Uterus (tissue), 4 donors: ENCODE data around the gene STAG1. TPM values are rescaled to one million over a fixed set of nuclear protein-coding genes. Genes with fewer than 3 reads are reported as not detected.
"Not testable (repeated sequence)": the region's sequence is repeated elsewhere in the genome, so short reads cannot be mapped to it uniquely, and the experiment has no call there.

Experiments used
- DNase-seq, 2 donors: peaks; one replicate each; pipeline ENCODE4 v3.0.0-alpha.2; 2019 to 2020
- H3K27ac ChIP-seq, 2 donors: fragments of 200-600 bp; sonication (generic); 1 replicate in 1 of 2; 2 replicates in 1 of 2; pipeline ENCODE4 v1.5.1; 2016 to 2018
- H3K27me3 ChIP-seq, 2 donors: fragments of 200-600 bp; sonication (generic); one replicate each; pipeline ENCODE4 v1.5.1; 2018 to 2019; ENCODE audit warnings: control low read depth in 1 of 2
- H3K36me3 ChIP-seq, 2 donors: fragments of 200-600 bp; sonication (generic); one replicate each; pipeline ENCODE4 v1.5.1; 2019; ENCODE audit warnings: control low read depth in 1 of 2
- H3K4me1 ChIP-seq, 2 donors: fragments of 200-600 bp; sonication (generic); one replicate each; pipeline ENCODE4 v1.5.1; 2018 to 2019; ENCODE audit warnings: control low read depth in 1 of 2
- H3K4me3 ChIP-seq, 2 donors: fragments of 200-600 bp; sonication (generic); 1 replicate in 1 of 2; 2 replicates in 1 of 2; pipeline ENCODE4 v1.5.1; 2018 to 2019; ENCODE audit warnings: mild to moderate bottlenecking in 1 of 2
- H3K9me3 ChIP-seq, 2 donors: fragments of 200-600 bp; sonication (generic); one replicate each; pipeline ENCODE4 v1.5.1; 2019; ENCODE audit warnings: control low read depth in 1 of 2
- CTCF ChIP-seq, 4 experiments: fragments of 200-600 bp in 2 of 4; fragments of 450-650 bp in 2 of 4; sonication (generic) in 2 of 4; IDR thresholded peaks; one replicate each; pipeline ENCODE4 v1.5.1; 2016 to 2019; ENCODE audit warnings: antibody characterized with exemption in 4 of 4, mild to moderate bottlenecking in 2 of 4, moderate library complexity in 1 of 4
- POLR2A ChIP-seq, 2 donors: fragments of 450-650 bp; IDR thresholded peaks; one replicate each; pipeline ENCODE4 v1.6.1; 2016; ENCODE audit warnings: antibody characterized with exemption in 2 of 2, mild to moderate bottlenecking in 1 of 2, moderate library complexity in 1 of 2
- intact Hi-C: fragments of 100-400 bp; cut with DNase I; formaldehyde crosslinking; loops from one replicate; pipeline ENCODE4 v1.15.1; 2023; ENCODE audit warnings: low total_unique reads
- total RNA-seq, 4 donors: library from RNA; depleted of rRNA in 3 of 4; stranded (reverse); fragments of >200 nt in 3 of 4; gene quantifications; one replicate each; pipeline versions ENCODE4 v1.1.0 to v1.2.4, GENCODE V29; 2014 to 2023
- donor health status: DM: yes; HTN: yes; CAD: no.

STAG1 gene
- 100 to 1,000 TPM in 1 of 4 donors, 10 to 100 TPM in 3; 41.5 to 139 (median 86.0) TPM for total RNA-seq

DNA sequence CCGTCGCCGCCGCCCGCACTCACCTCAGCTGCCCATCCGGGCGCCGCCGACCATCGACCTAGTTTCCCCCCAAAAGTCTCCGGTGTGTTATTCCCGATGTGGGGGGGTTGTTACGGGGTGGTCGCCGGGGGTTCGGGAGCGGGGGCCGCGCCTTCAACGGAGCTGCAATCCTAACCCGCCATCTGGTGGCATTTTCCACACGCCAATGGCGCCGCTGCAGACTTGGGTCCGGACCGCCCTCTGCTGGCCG, at the start of gene STAG1:
Gene STAG1 (minus strand): TSS at position 207 of the 250 bp plus-strand sequence. CDS start 121,480 bp downstream, outside the sequence.
- Histone ChIP-seq H3K27me3 (no peaks in the 10 kb centered on the region), H3K4me1 (no peaks in the 10 kb centered on the region), H3K9me3 (no peaks in the 10 kb centered on the region), H3K27ac (peak within 1 kb of the TSS; percentile 99), H3K36me3 (no peaks in the 10 kb centered on the region), H3K4me3 (peak within 1 kb of the TSS; percentile 62)
- no peak for DNase-seq
- intact Hi-C loops, result loop anchor here (10.0 kb wide), 1 partner anchor 263 kb away; no protein-coding TSS in a partner anchor
- TF ChIP-seq POLR2A (IDR thresholded peaks at IDR 0.05) (no peak), CTCF (IDR thresholded peaks at IDR 0.05) (peak in 3 of 4 experiments; percentile 95 to 99 (median 98))

GRCh38 chr3:136801146-136801545, 49.0 kb upstream of the STAG1 start:
- H3K36me3 ChIP-seq, intact Hi-C loops, H3K27ac ChIP-seq, H3K4me3 ChIP-seq, DNase-seq, H3K27me3 ChIP-seq, H3K9me3 ChIP-seq, H3K4me1 ChIP-seq: not testable (repeated sequence)

DNA sequence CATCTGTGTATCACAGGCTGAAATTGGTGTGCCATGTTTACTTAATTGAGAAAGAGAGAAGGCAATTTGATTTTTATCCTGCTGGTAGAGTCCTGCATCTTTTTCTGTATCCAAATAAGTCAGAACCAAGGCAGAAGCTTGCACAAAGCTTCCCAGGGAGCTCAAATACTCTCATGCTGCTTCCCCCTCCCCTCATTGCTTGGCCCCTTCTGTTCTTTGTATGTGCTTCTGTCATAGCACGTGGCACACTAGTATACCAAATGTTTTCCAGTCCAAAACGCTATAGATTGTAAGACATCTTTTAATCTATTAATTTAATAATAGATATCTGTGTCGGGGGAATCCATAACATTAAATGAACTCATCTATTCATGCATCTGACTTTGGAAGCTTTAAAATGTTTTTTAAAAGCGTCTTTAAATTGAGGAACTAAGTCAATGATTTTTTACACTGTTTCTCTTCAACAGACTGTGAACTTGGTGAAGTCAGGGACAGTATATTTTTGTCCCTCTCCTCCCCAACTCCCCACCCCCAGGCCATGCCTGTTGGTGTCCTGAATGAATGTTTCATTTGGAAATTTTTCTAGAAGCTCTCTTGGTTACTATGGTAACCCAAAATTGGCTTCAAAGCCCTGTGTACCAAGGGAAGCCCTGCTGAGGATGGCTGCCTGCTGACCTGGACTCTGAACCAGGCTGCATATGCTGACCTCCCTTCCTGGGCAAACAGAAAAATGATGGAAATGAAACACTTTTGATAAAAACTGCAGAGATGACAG, 40.6 kb upstream of the STAG1 start:
- intact Hi-C loops, result no loop called here
- no peak for DNase-seq
- H3K9me3 ChIP-seq, result no peaks in the 10 kb centered on the region
- H3K27me3 ChIP-seq, result no peaks in the 10 kb centered on the region
- H3K36me3 ChIP-seq, result no peaks in the 10 kb centered on the region
- H3K27ac ChIP-seq, result no peak overlapping the region
- H3K4me3 ChIP-seq, result no peak overlapping the region
- TF ChIP-seq POLR2A (IDR thresholded peaks at IDR 0.05) (no peak), CTCF (IDR thresholded peaks at IDR 0.05) (no peak)
- no peaks in the 10 kb centered on the region for H3K4me1 ChIP-seq

- no peak for TF ChIP-seq CTCF (IDR thresholded peaks at IDR 0.05)
- no peak for TF ChIP-seq POLR2A (IDR thresholded peaks at IDR 0.05)
- Histone ChIP-seq H3K4me1 (no peaks in the 10 kb centered on the region), H3K27ac (no peak overlapping the region), H3K9me3 (no peaks in the 10 kb centered on the region), H3K4me3 (no peak overlapping the region), H3K27me3 (no peaks in the 10 kb centered on the region), H3K36me3 (no peaks in the 10 kb centered on the region)
- DNase-seq, result no peak
- intact Hi-C loops, result no loop called here
Observed at GRCh38 chr3:136790786-136791185, 38.6 kb upstream of the STAG1 start.

GRCh38 chr3:136789976-136790375, 37.8 kb upstream of the STAG1 start:
- intact Hi-C loops, result no loop called here
- no peaks in the 10 kb centered on the region for H3K9me3 ChIP-seq
- no peak for DNase-seq
- no peak for TF ChIP-seq CTCF (IDR thresholded peaks at IDR 0.05)
- no peak for TF ChIP-seq POLR2A (IDR thresholded peaks at IDR 0.05)
- no peak overlapping the region for H3K27ac ChIP-seq
- no peaks in the 10 kb centered on the region for H3K27me3 ChIP-seq
- H3K36me3 ChIP-seq, result no peaks in the 10 kb centered on the region
- H3K4me3 ChIP-seq, result no peak overlapping the region
- H3K4me1 ChIP-seq, result no peaks in the 10 kb centered on the region
